ENCODE results near the gene CDH18.

GRCh38 chr5:19777363-19777762 lies 210.6 kb downstream of the CDH18 start:
- TF ChIP-seq RAD21 (conservative IDR thresholded peaks at IDR 0.05) (no peak), REST (IDR thresholded peaks at IDR 0.05; ENCODE audit: borderline replicate concordance) (no peak), CTCF (IDR thresholded peaks at IDR 0.05; ENCODE audit: poor library complexity, severe bottlenecking) (no peak)

Measured in neural cell (in vitro differentiated cells).